H7 (cell line): ENCODE data around the gene COX4I1. TPM values are rescaled to one million over a fixed set of nuclear protein-coding genes. Genes with fewer than 3 reads are reported as not detected.
"Not testable (repeated sequence)": the region's sequence is repeated elsewhere in the genome, so short reads cannot be mapped to it uniquely, and the experiment has no call there.

ENCODE experiments used
- DNase-seq: peaks from one replicate; pipeline ENCODE4 v3.0.0; 2012
- H3K27me3 ChIP-seq: 2 replicates; pipeline ENCODE4 v1.6.0; 2011; ENCODE audit warnings: mild to moderate bottlenecking, low read length; ENCODE audit not compliant: control insufficient read depth, insufficient read depth
- H3K36me3 ChIP-seq: replicated peaks from 2 replicates; pipeline ENCODE4 v1.5.1; 2011; ENCODE audit warnings: low read length; ENCODE audit not compliant: control insufficient read depth, insufficient read depth
- H3K4me3 ChIP-seq: 2 replicates; pipeline ENCODE4 v1.5.1; 2011; ENCODE audit warnings: low read depth, mild to moderate bottlenecking, control low read depth, low read length, moderate library complexity; ENCODE audit not compliant: insufficient read depth
- total RNA-seq: library from RNA; depleted of rRNA; stranded (reverse); fragments of >200 nt; shearing (Covaris generic); gene quantifications from 2 replicates; pipeline ENCODE4 v1.2.3, GENCODE V29; 2014

COX4I1 gene
- total RNA-seq, 1 experiment from 2014 or later, result 696 TPM

- DNase-seq, result no peak
- Histone ChIP-seq H3K4me3 (no peak overlapping the region), H3K36me3 (peaks cover 43% of the 10 kb centered on the region), H3K27me3 (no peaks in the 10 kb centered on the region)
Measured at GRCh38 chr16:85803570-85803969, 4.1 kb downstream of the COX4I1 start.

DNA sequence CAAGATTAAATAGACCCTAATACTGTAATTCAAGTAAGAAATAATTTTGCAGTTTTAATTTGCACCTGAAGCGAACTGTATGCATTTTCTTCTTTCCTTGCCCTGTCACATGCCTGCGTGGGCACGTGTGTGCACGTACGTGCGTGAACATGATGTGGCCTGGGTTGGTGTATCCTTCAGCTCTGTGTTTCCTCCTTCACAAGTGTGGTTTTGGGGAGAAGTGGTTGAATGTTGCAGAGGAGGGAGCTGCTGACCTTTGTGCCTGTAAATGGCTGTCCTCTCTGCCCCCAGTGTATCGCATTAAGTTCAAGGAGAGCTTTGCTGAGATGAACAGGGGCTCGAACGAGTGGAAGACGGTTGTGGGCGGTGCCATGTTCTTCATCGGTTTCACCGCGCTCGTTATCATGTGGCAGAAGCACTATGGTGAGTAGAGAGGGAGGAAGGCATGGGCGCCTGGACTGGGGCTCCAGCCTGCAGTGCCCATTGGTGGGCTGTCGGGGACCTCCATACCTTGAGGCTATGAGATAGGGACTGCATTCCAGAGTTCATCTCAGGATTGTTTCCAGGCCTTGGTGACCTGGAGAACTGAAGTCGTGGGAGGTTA is 6.0 kb downstream of the COX4I1 start:
- no peaks in the 10 kb centered on the region for H3K27me3 ChIP-seq
- DNase-seq, result no peak
- H3K36me3 ChIP-seq, result peaks cover 43% of the 10 kb centered on the region
- H3K4me3 ChIP-seq, result no peak overlapping the region

DNA sequence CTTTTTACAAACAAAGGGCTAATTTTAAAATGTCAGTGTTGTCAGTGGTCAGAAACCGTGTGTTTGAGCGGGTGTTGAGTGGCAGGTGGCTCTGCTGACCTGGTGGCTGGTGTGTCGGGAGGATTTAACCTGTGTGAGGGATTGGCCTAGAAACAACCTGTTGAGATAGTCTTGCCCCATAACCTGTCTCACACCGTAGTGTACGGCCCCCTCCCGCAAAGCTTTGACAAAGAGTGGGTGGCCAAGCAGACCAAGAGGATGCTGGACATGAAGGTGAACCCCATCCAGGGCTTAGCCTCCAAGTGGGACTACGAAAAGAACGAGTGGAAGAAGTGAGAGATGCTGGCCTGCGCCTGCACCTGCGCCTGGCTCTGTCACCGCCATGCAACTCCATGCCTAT is 7.0 kb downstream of the COX4I1 start:
- no peak for DNase-seq
- H3K4me3 ChIP-seq, result no peak overlapping the region

DNA sequence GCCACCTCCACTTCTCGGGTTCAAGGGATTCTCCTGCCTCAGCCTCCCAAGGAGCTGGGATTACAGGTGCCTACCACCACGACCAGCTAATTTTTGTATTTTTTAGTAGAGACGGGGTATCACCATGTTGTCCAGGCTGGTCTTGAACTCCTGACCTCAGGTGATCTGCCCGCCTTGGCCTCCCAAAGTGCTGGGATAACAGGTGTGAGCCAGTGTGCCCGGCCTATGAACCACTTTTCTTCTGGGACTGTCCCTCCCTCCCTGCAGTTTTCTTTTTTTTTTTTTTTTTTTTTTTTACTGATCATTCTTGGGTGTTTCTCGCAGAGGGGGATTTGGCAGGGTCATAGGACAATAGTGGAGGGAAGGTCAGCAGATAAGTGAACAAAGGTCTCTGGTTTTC is 7.8 kb downstream of the COX4I1 start:
- H3K27me3 ChIP-seq, H3K4me3 ChIP-seq, DNase-seq: not testable (repeated sequence)
- peaks cover 32% of the 10 kb centered on the region for H3K36me3 ChIP-seq

More for the DNA sequence above, 7.0 kb downstream of the COX4I1 start:
- peaks cover 40% of the 10 kb centered on the region for H3K36me3 ChIP-seq
- H3K27me3 ChIP-seq, result no peaks in the 10 kb centered on the region

DNA sequence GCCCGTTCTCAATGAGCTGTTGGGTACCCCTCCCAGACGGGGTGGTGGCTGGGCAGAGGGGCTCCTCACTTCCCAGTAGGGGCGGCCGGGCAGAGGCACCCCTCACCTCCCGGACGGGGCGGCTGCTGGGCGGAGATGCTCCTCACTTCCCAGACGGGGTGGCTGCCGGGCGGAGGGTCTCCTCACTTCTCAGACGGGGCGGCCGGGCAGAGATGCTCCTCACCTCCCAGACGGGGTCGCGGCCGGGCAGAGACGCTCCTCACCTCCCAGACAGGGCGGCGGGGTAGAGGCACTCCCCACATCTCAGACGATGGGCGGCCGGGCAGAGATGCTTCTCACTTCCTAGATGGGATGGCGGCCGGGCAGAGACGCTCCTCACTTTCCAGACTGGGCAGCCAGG is 8.6 kb downstream of the COX4I1 start:
- H3K4me3 ChIP-seq, DNase-seq, H3K27me3 ChIP-seq: not testable (repeated sequence)
- peaks cover 27% of the 10 kb centered on the region for H3K36me3 ChIP-seq

GRCh38 chr16:85808926-85809325 is 9.4 kb downstream of the COX4I1 start:
- DNase-seq, result no peak

GRCh38 chr16:85809645-85810044 is 10.2 kb downstream of the COX4I1 start:
- no peak for DNase-seq
- H3K4me3 ChIP-seq, result no peak overlapping the region
- no peaks in the 10 kb centered on the region for H3K27me3 ChIP-seq
- peaks cover 18% of the 10 kb centered on the region for H3K36me3 ChIP-seq

More at GRCh38 chr16:85808926-85809325, 9.4 kb downstream of the COX4I1 start:
- no peak overlapping the region for H3K4me3 ChIP-seq
- no peaks in the 10 kb centered on the region for H3K27me3 ChIP-seq
- peaks cover 21% of the 10 kb centered on the region for H3K36me3 ChIP-seq

GRCh38 chr16:85810097-85810741 is 10.7 kb downstream of the COX4I1 start:
- peaks cover 12% of the 10 kb centered on the region for H3K36me3 ChIP-seq
- no peaks in the 10 kb centered on the region for H3K27me3 ChIP-seq
- H3K4me3 ChIP-seq, result no peak overlapping the region
- DNase-seq, result no peak

DNA sequence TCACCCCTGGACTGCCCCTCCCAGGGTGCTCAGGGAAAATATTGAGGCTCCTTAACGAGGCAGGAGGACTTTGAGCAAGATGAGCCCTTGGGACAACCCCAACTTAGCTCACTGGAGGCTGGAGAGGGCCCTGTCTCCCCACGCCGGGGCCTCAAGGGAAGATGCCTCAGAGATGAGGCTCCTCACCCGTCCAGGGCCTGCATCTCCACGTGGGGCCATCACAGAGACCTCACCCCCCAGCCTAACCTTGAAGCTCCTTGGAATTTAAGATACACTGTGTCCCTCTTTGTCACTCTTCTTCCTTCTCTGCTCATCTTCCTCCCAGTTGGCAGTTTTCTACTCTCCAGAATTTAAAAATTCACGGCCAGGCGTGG is 11.2 kb downstream of the COX4I1 start:
- Histone ChIP-seq H3K4me3 (no peak overlapping the region), H3K36me3 (peaks cover 8% of the 10 kb centered on the region), H3K27me3 (no peaks in the 10 kb centered on the region)
- no peak for DNase-seq

DNA sequence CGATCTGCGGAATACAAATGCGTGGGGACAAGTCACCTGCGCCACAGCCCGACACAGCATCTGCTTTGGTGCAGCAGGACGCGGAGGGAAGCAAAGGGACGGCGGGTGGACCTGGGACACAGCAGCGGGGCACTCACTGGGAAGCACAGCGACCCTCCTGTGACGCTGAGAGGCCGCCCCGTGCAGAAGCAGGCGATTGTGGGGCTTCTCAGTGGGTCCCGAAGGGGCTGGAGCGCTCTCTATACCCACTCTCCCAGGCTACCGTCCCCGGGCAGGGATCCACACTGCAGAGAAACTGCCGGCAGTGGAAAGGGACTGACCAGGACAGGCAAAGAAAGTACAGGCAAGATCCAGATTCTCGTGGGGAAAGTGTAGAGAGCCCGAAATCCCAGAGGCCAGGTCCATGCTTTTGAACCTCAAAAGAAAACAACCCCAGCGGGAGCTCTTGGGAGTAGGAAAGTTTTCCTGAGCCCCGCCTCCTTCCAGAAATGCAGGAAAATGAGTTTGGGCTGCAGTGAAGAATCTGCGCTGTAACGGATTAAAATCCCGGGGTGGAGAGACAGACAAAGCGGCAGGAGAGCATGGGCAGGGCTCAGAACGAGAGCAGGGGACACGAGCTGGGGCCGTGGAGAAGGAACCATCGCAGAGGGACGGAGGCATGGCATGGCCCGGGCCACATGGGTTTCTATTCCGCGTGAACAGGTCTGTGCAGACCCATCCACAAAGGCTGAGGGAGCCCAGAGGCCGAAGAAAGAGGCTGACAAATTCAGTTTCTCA is 12.7 kb downstream of the COX4I1 start:
- H3K4me3 ChIP-seq, result no peak overlapping the region
- peak; percentile 54 for DNase-seq
- H3K27me3 ChIP-seq, result no peaks in the 10 kb centered on the region
- H3K36me3 ChIP-seq, result no peaks in the 10 kb centered on the region

DNA sequence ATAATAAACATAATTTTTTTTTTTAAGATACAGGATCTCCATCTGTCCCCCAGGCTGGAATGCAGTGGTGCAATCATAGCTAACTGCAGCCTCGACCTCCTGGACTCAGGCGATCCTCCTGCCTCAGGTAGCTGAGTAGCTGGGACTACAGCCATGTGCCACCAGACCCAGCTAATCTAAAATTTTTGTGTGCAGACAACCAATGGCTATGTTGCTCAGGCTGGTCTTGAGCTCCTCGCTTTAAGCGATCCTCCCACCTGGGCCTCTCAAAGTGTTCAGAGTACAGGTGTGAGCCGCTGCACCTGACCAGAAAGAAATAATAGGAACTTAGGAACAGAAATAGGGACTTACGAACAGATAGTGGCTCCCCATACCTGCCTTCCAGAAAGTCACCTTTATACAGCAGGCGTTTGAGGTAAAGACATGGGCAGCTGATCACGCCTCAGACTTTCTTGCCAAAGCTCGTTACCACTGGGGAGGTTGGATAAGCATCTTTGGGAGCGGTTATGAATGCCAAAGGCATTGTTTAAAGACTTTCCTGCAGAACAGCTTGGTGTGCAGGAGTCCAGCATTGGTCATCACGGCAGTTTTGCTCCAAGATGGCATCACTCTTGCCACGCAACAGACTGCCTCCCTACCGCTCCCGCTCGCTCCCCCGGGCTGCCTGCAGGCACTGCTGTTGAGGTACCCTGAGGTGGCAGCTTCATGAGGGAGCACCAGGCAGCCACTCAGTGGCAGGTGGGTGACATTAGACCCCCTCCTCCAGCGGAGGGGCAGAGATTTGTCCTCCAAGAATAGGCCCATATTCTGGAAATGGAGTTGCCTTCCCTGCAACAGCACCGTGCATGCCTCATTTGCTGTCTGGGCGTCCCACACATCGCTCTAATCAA is 13.6 kb downstream of the COX4I1 start:
- no peak for DNase-seq
- Histone ChIP-seq H3K4me3 (no peak overlapping the region), H3K27me3 (no peaks in the 10 kb centered on the region), H3K36me3 (no peaks in the 10 kb centered on the region)

GRCh38 chr16:85816159-85816558 is 16.7 kb downstream of the COX4I1 start:
- Histone ChIP-seq H3K27me3 (peaks cover 3% of the 10 kb centered on the region; the same call in 1 of the 2 replicates), H3K4me3 (no peak overlapping the region)
- no peak for DNase-seq

GRCh38 chr16:85817195-85817594 is 17.7 kb downstream of the COX4I1 start:
- not testable (repeated sequence) for H3K4me3 ChIP-seq, H3K27me3 ChIP-seq, H3K36me3 ChIP-seq, DNase-seq

More at GRCh38 chr16:85816159-85816558, 16.7 kb downstream of the COX4I1 start:
- no peaks in the 10 kb centered on the region for H3K36me3 ChIP-seq

GRCh38 chr16:85819245-85819644 is 19.8 kb downstream of the COX4I1 start:
- Histone ChIP-seq H3K4me3 (no peak overlapping the region), H3K27me3 (peaks cover 3% of the 10 kb centered on the region; the same call in 1 of the 2 replicates), H3K36me3 (no peaks in the 10 kb centered on the region)
- DNase-seq, result peak; percentile 91
